ENCODE measurements around the gene NRXN2. TPM values are rescaled to one million over a fixed set of nuclear protein-coding genes. Genes with fewer than 3 reads are reported as not detected.

NRXN2 gene
- total and polyA plus RNA-seq, 2 donors (not counting 3 experiments of a cell fraction or from before 2014, with no cell fraction given), result not detected

- Histone ChIP-seq H2AFZ (ENCODE audit: low read depth, low read length) (no peak overlapping the region), H3K9me1 (replicated peaks; ENCODE audit: control insufficient read depth, extremely low read depth, insufficient read depth, low read length) (no peaks in the 10 kb centered on the region), H3K27me3 (ENCODE audit: control insufficient read depth in 2 of 2, insufficient read depth in 2 of 2, low read length in 2 of 2) (no peaks in the 10 kb centered on the region), H3K9me3 (replicated peaks; ENCODE audit: control insufficient read depth, insufficient read depth, low read length) (no peaks in the 10 kb centered on the region), H3K4me1 (ENCODE audit: control insufficient read depth, extremely low read depth, insufficient read depth, low read length) (peaks cover 33% of the 10 kb centered on the region), H4K20me1 (replicated peaks; ENCODE audit: control insufficient read depth, extremely low read depth, insufficient read depth, low read length) (peaks cover 28% of the 10 kb centered on the region), H3K79me2 (ENCODE audit: control insufficient read depth, insufficient read depth, low read length) (peaks cover 92% of the 10 kb centered on the region), H3K4me2 (ENCODE audit: insufficient read depth, low read length) (peak overlapping the region; percentile 48), H3K9ac (replicated peaks; ENCODE audit: extremely low read depth, insufficient read depth, low read length) (peak overlapping the region; percentile 18), H3K4me3 (replicated peaks in 1 of 3; ENCODE audit: insufficient read depth in 1 of 3, low read depth in 1 of 3, low read length in 3 of 3) (no peak overlapping the region), H3K36me3 (ENCODE audit: control insufficient read depth in 2 of 2, extremely low read depth in 1 of 2, insufficient read depth in 2 of 2, low read length in 2 of 2) (peaks cover 58 to 75% of the 10 kb centered on the region in 2 experiments), H3K27ac (ENCODE audit: insufficient read depth, low read depth, low read length) (peak overlapping the region; percentile 63)
- no TSS peak for BruUV-seq (replicated peaks)
- DNase-seq (ENCODE audit: low read depth, low spot score) (peak; percentile 48), FAIRE-seq (no peak)
- ChIA-PET CTCF (interaction anchor here (0.7 to 1.5 kb wide), 4 partner anchors 9 to 1116 kb away, joined by 3 to 12 read pairs (median 6); partner anchors contain the start of genes FIBP and PYGM), POLR2A (interaction anchor here (0.7 to 0.8 kb wide), 2 partner anchors 9 to 1285 kb away, joined by 4 to 8 read pairs; no protein-coding TSS in a partner anchor)
- dilution Hi-C loops (cut with MboI; ENCODE audit: extremely low pct_ligation_motif_present, low sequenced_read_pairs), result no loop called here
- TF ChIP-seq POLR2A (IDR thresholded peaks at IDR 0.05; ENCODE audit: low read depth, low read length), result no peak
- TF ChIP-seq GATA2 (IDR thresholded peaks at IDR 0.05; ENCODE audit: insufficient read depth, insufficient read length, low read depth, low read length), result no peak
- TF ChIP-seq MYC (IDR thresholded peaks at IDR 0.05; ENCODE audit: low read depth, low read length), result no peak
- no peak for TF ChIP-seq POLR2AphosphoS5 (IDR thresholded peaks at IDR 0.05; ENCODE audit: insufficient read depth, low read depth, low read length)
- TF ChIP-seq FOS (IDR thresholded peaks at IDR 0.05; ENCODE audit: borderline replicate concordance, insufficient read depth, low read length), result peak; percentile 17
- TF ChIP-seq, protein P1, sequence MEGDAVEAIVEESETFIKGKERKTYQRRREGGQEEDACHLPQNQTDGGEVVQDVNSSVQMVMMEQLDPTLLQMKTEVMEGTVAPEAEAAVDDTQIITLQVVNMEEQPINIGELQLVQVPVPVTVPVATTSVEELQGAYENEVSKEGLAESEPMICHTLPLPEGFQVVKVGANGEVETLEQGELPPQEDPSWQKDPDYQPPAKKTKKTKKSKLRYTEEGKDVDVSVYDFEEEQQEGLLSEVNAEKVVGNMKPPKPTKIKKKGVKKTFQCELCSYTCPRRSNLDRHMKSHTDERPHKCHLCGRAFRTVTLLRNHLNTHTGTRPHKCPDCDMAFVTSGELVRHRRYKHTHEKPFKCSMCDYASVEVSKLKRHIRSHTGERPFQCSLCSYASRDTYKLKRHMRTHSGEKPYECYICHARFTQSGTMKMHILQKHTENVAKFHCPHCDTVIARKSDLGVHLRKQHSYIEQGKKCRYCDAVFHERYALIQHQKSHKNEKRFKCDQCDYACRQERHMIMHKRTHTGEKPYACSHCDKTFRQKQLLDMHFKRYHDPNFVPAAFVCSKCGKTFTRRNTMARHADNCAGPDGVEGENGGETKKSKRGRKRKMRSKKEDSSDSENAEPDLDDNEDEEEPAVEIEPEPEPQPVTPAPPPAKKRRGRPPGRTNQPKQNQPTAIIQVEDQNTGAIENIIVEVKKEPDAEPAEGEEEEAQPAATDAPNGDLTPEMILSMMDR (IDR thresholded peaks at IDR 0.05; ENCODE audit: extremely low read depth in 1 of 2, insufficient read depth in 1 of 2, low read depth in 1 of 2, low read length in 2 of 2), result no peak
- TF ChIP-seq JUN (IDR thresholded peaks at IDR 0.05; ENCODE audit: borderline replicate concordance, insufficient read depth, insufficient read length, low read depth), result peak; percentile 38
- TF ChIP-seq, protein P2, sequence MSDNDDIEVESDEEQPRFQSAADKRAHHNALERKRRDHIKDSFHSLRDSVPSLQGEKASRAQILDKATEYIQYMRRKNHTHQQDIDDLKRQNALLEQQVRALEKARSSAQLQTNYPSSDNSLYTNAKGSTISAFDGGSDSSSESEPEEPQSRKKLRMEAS (IDR thresholded peaks at IDR 0.05; ENCODE audit: insufficient read depth, insufficient read length), result no peak
- TF ChIP-seq EZH2 (IDR thresholded peaks at IDR 0.05; ENCODE audit: borderline replicate concordance, low read depth, low read length, severe bottlenecking), result no peak
- intact Hi-C loops (cut with micrococcal nuclease), result no loop called here
Observed at GRCh38 chr11:64772303-64773018, 49.5 kb upstream of the NRXN2 start.

All from endothelial cell of umbilical vein (primary cell).